HepG2 (cell line): ENCODE results near the gene RASSF4. TPM values are rescaled to one million over a fixed set of nuclear protein-coding genes. Genes with fewer than 3 reads are reported as not detected.

Experiments
- FOXM1 ChIP-seq: sonication (generic); formaldehyde crosslinking; IDR thresholded peaks from 2 replicates; pipeline ENCODE4 v1.5.0; 2020; ENCODE audit warnings: missing genetic modification reagents
- IKZF5 ChIP-seq: IDR thresholded peaks from 2 replicates; pipeline ENCODE4 v1.6.1; 2018; ENCODE audit warnings: missing genetic modification reagents, mild to moderate bottlenecking, missing compliant biosample characterization
- KLF13 ChIP-seq: sonication (generic); formaldehyde crosslinking; IDR thresholded peaks from 2 replicates; pipeline ENCODE4 v1.4.0; 2020; ENCODE audit warnings: mild to moderate bottlenecking, missing genetic modification reagents
- MED8 ChIP-seq: sonication (generic); formaldehyde crosslinking; IDR thresholded peaks from 2 replicates; pipeline ENCODE4 v1.8.1; 2023; ENCODE audit warnings: mild to moderate bottlenecking, missing genetic modification reagents; ENCODE audit not compliant: insufficient replicate concordance
- NCOA1 ChIP-seq: sonication (generic); formaldehyde crosslinking; IDR thresholded peaks from 2 replicates; pipeline ENCODE4 v1.9.0; 2021; ENCODE audit warnings: missing genetic modification reagents
- NFIB ChIP-seq: sonication (generic); formaldehyde crosslinking; IDR thresholded peaks from 2 replicates; pipeline ENCODE4 v1.9.0; 2021; ENCODE audit warnings: missing genetic modification reagents, mild to moderate bottlenecking, borderline replicate concordance
- NONO ChIP-seq, 2 experiments: fragments of 450-650 bp in 1 of 2; sonication (generic) in 1 of 2; formaldehyde crosslinking in 1 of 2; IDR thresholded peaks in 1 of 2; conservative IDR thresholded peaks in 1 of 2; 2 replicates each; pipeline versions ENCODE4 v1.6.1 to v1.8.0; 2017 to 2022; ENCODE audit warnings: mild to moderate bottlenecking in 1 of 2, missing genetic modification reagents in 1 of 2, moderate library complexity in 1 of 2
- POLR2AphosphoS2 ChIP-seq: IDR thresholded peaks from 2 replicates; pipeline ENCODE4 v1.6.1; 2011; ENCODE audit warnings: low read depth, low read length, improper control_type of control experiment
- REL ChIP-seq: sonication (generic); formaldehyde crosslinking; conservative IDR thresholded peaks from 2 replicates; pipeline ENCODE4 v1.8.0; 2022; ENCODE audit warnings: mild to moderate bottlenecking, missing genetic modification reagents, moderate library complexity
- TBX3 ChIP-seq: fragments of 450-650 bp; IDR thresholded peaks from 2 replicates; pipeline ENCODE4 v1.6.1; 2017; ENCODE audit warnings: antibody characterized with exemption, mild to moderate bottlenecking, inconsistent platforms, borderline replicate concordance
- ZNF335 ChIP-seq: sonication (generic); formaldehyde crosslinking; IDR thresholded peaks from 2 replicates; pipeline ENCODE4 v1.4.0; 2020; ENCODE audit warnings: missing genetic modification reagents
- ZNF350 ChIP-seq: sonication (generic); formaldehyde crosslinking; IDR thresholded peaks from 2 replicates; pipeline ENCODE4 v1.4.0; 2020; ENCODE audit warnings: mild to moderate bottlenecking, low read depth, missing genetic modification reagents, borderline replicate concordance
- ZNF503 ChIP-seq: sonication (generic); formaldehyde crosslinking; IDR thresholded peaks from 2 replicates; pipeline ENCODE4 v1.4.0; 2020; ENCODE audit warnings: missing genetic modification reagents
- ZNF772 ChIP-seq: sonication (generic); formaldehyde crosslinking; IDR thresholded peaks from 2 replicates; pipeline ENCODE4 v1.5.0; 2020; ENCODE audit warnings: mild to moderate bottlenecking, missing genetic modification reagents
- ZNF83 ChIP-seq: sonication (generic); formaldehyde crosslinking; IDR thresholded peaks from 2 replicates; pipeline ENCODE4 v1.4.0; 2020; ENCODE audit warnings: missing genetic modification reagents, mild to moderate bottlenecking, borderline replicate concordance
- polyA plus RNA-seq, 8 experiments: library from polyadenylated mRNA; depleted of rRNA in 3 of 8; stranded (reverse) in 7 of 8; unstranded in 1 of 8; fragments of >200 nt; fragmentation: Illumina TruSeq in 4 of 8; extraction: Trizol in 4 of 8; gene quantifications; 2 replicates each; pipeline versions ENCODE4 v1.2.1 to v1.2.3, GENCODE V29; 2011 to 2016; ENCODE audit warnings: low read depth in 4 of 8, missing spikeins in 1 of 8, mixed read lengths in 1 of 8; ENCODE audit not compliant: insufficient read depth in 1 of 8
- total RNA-seq, 5 experiments: library from RNA; depleted of rRNA; stranded (reverse); fragments of >200 nt; fragmentation: Illumina TruSeq; extraction: Trizol; gene quantifications; 2 replicates each; pipeline ENCODE4 v1.2.3, GENCODE V29; 2016; ENCODE audit warnings: low read depth in 1 of 5
- TF ChIP-seq, protein P1 (sequence below): sonication (generic); formaldehyde crosslinking; IDR thresholded peaks from 2 replicates; pipeline ENCODE4 v1.4.0; 2020; ENCODE audit warnings: missing genetic modification reagents
- TF ChIP-seq, protein P2 (sequence below): sonication (generic); formaldehyde crosslinking; IDR thresholded peaks from 2 replicates; pipeline ENCODE4 v1.8.1; 2022; ENCODE audit warnings: mild to moderate bottlenecking, missing genetic modification reagents
- TF ChIP-seq, protein P3 (sequence below): sonication (generic); formaldehyde crosslinking; IDR thresholded peaks from 2 replicates; pipeline ENCODE4 v1.4.0; 2020; ENCODE audit warnings: missing genetic modification reagents
- TF ChIP-seq, protein P4 (sequence below): sonication (generic); formaldehyde crosslinking; IDR thresholded peaks from 2 replicates; pipeline ENCODE4 v1.5.0; 2020; ENCODE audit warnings: mild to moderate bottlenecking, missing genetic modification reagents
- TF ChIP-seq, protein P5 (sequence below): sonication (generic); formaldehyde crosslinking; IDR thresholded peaks from 2 replicates; pipeline ENCODE4 v1.4.0; 2020; ENCODE audit warnings: missing genetic modification reagents

Gene RASSF4
- total and polyA plus RNA-seq, 2 of the 13 experiments (the other 11 are each of a cell fraction or from before 2014, with no cell fraction given) = 34.0 to 51.7 TPM

GRCh38 chr10:44995914-44996669 lies 36.5 kb downstream of the RASSF4 start (continued):
- TF ChIP-seq, protein P1, sequence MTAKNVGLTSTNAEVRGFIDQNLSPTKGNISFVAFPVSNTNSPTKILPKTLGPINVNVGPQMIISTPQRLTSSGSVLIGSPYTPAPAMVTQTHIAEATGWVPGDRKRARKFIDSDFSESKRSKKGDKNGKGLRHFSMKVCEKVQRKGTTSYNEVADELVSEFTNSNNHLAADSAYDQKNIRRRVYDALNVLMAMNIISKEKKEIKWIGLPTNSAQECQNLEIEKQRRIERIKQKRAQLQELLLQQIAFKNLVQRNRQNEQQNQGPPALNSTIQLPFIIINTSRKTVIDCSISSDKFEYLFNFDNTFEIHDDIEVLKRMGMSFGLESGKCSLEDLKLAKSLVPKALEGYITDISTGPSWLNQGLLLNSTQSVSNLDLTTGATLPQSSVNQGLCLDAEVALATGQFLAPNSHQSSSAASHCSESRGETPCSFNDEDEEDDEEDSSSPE (CRISPR knock-in tag) = no peak
- TF ChIP-seq NONO (IDR thresholded peaks at IDR 0.05) (no peak), NONO (CRISPR knock-in tag; conservative IDR thresholded peaks at IDR 0.05) (peak; percentile 42; the same call in 1 of the 2 replicates), MED8 (CRISPR knock-in tag) (peak; percentile 45), ZNF335 (CRISPR knock-in tag) (no peak), POLR2AphosphoS2 (no peak), NFIB (no peak), FOXM1 (CRISPR knock-in tag) (no peak), IKZF5 (CRISPR knock-in tag) (peak; percentile 91), ZNF772 (CRISPR knock-in tag) (no peak), TBX3 (peak; percentile 47; the same call in 1 of the 2 replicates), ZNF83 (CRISPR knock-in tag) (no peak), ZNF503 (CRISPR knock-in tag) (peak; percentile 75; the same call in 1 of the 2 replicates), KLF13 (no peak), REL (no peak), NCOA1 (CRISPR knock-in tag) (no peak), ZNF350 (peak; percentile 90; the same call in 1 of the 2 replicates)
- TF ChIP-seq, protein P2, sequence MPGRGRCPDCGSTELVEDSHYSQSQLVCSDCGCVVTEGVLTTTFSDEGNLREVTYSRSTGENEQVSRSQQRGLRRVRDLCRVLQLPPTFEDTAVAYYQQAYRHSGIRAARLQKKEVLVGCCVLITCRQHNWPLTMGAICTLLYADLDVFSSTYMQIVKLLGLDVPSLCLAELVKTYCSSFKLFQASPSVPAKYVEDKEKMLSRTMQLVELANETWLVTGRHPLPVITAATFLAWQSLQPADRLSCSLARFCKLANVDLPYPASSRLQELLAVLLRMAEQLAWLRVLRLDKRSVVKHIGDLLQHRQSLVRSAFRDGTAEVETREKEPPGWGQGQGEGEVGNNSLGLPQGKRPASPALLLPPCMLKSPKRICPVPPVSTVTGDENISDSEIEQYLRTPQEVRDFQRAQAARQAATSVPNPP (CRISPR knock-in tag) = no peak
- TF ChIP-seq, protein P3, sequence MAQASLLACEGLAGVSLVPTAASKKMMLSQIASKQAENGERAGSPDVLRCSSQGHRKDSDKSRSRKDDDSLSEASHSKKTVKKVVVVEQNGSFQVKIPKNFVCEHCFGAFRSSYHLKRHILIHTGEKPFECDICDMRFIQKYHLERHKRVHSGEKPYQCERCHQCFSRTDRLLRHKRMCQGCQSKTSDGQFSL (CRISPR knock-in tag) = no peak
- TF ChIP-seq, protein P4, sequence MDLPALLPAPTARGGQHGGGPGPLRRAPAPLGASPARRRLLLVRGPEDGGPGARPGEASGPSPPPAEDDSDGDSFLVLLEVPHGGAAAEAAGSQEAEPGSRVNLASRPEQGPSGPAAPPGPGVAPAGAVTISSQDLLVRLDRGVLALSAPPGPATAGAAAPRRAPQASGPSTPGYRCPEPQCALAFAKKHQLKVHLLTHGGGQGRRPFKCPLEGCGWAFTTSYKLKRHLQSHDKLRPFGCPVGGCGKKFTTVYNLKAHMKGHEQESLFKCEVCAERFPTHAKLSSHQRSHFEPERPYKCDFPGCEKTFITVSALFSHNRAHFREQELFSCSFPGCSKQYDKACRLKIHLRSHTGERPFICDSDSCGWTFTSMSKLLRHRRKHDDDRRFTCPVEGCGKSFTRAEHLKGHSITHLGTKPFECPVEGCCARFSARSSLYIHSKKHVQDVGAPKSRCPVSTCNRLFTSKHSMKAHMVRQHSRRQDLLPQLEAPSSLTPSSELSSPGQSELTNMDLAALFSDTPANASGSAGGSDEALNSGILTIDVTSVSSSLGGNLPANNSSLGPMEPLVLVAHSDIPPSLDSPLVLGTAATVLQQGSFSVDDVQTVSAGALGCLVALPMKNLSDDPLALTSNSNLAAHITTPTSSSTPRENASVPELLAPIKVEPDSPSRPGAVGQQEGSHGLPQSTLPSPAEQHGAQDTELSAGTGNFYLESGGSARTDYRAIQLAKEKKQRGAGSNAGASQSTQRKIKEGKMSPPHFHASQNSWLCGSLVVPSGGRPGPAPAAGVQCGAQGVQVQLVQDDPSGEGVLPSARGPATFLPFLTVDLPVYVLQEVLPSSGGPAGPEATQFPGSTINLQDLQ (CRISPR knock-in tag) = no peak
- TF ChIP-seq, protein P5, sequence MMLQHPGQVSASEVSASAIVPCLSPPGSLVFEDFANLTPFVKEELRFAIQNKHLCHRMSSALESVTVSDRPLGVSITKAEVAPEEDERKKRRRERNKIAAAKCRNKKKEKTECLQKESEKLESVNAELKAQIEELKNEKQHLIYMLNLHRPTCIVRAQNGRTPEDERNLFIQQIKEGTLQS (CRISPR knock-in tag) = peak; percentile 58
